Thoracic aorta (tissue), 2 donors: ENCODE measurements around the gene WDR20. TPM values are rescaled to one million over a fixed set of nuclear protein-coding genes. Genes with fewer than 3 reads are reported as not detected.
"Not testable (repeated sequence)": the region's sequence is repeated elsewhere in the genome, so short reads cannot be mapped to it uniquely, and the experiment has no call there.

ENCODE experiments used
- ATAC-seq: fragments of 150-250 bp; one replicate; pipeline ENCODE4 v1.8.0; 2017; ENCODE audit warnings: low read depth; ENCODE audit not compliant: insufficient number of reproducible peaks, low FRiP score
- DNase-seq: peaks from one replicate; pipeline ENCODE4 v3.0.0-alpha.2; 2020; ENCODE audit warnings: low spot score
- H3K27ac ChIP-seq, 2 donors: fragments of 200-600 bp; sonication (generic); 1 replicate in 1 of 2; 2 replicates in 1 of 2; pipeline ENCODE4 v1.5.1; 2016; ENCODE audit warnings: mild to moderate bottlenecking in 2 of 2, moderate library complexity in 2 of 2
- H3K27me3 ChIP-seq: fragments of 200-600 bp; sonication (generic); replicated peaks from 2 replicates; pipeline ENCODE4 v1.6.0; 2016; ENCODE audit warnings: mild to moderate bottlenecking; ENCODE audit not compliant: insufficient read depth
- H3K36me3 ChIP-seq: fragments of 200-600 bp; sonication (generic); one replicate; pipeline ENCODE4 v1.5.1; 2016
- H3K4me1 ChIP-seq, 2 donors: fragments of 200-600 bp; sonication (generic); 1 replicate in 1 of 2; 2 replicates in 1 of 2; pipeline versions ENCODE4 v1.5.1 to v1.6.0; 2016; ENCODE audit warnings: low read depth in 2 of 2, mild to moderate bottlenecking in 1 of 2; ENCODE audit not compliant: control insufficient read depth in 1 of 2
- H3K4me3 ChIP-seq: fragments of 200-600 bp; sonication (generic); 2 replicates; pipeline ENCODE4 v1.5.1; 2016; ENCODE audit warnings: mild to moderate bottlenecking
- H3K9me3 ChIP-seq: fragments of 200-600 bp; sonication (generic); 2 replicates; pipeline ENCODE4 v1.5.1; 2016
- total RNA-seq, 2 donors: library from RNA; depleted of rRNA; stranded (reverse); fragments of >200 nt; gene quantifications; one replicate each; pipeline versions ENCODE4 v1.1.0 to v1.2.3, GENCODE V29; 2016
- TF ChIP-seq, protein P1 (sequence below): fragments of 200-600 bp; sonication (generic); IDR thresholded peaks from one replicate; pipeline ENCODE4 v1.5.1; 2019; ENCODE audit warnings: antibody characterized with exemption

The WDR20 gene
- total RNA-seq, 2 donors from 2014 or later: 11.0 to 30.0 TPM

DNA sequence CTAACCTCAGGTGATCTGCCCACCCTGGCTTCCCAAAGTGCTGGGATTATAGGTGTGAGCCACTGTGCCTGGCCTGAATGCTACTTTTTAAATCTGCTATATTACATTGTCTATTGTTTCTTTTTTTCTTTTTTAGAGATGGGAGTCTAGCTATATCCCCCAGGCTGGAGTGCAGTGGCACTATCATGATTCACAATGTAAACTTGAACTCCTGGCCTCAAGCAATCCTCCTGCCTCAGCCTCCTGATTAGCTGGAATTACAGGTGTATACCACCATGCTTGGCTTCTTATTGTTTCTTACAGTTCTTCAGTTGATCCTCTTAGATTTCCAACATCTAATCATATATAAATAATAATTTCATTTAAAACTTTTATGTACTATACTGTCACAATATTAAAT is 15.3 kb upstream of the WDR20 start:
- H3K4me3 ChIP-seq: no peak overlapping the region

DNA sequence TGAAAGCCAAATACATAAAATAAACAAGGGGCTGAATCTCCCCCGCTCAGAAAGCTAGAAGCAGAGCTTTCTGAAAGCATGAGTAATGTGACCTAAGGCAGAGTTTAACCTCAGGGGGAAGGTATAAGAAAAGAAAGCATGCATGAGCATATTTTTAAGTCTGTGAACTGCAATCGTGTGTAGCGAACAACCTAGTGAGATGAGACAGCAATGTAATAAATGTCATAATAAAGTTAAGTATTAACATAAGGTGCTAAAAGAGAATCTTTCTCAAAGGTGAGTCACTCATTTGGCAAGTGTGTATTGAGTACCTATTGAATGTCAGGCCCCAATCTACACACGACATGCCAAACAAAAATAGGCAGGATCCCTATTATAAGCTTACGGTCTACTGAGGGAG is 14.2 kb upstream of the WDR20 start:
- H3K9me3 ChIP-seq: no peaks in the 10 kb centered on the region
- no peaks in the 10 kb centered on the region for H3K4me1 ChIP-seq
- DNase-seq: no peak
- H3K27me3 ChIP-seq: no peaks in the 10 kb centered on the region
- H3K36me3 ChIP-seq: no peaks in the 10 kb centered on the region
- no peak overlapping the region for H3K4me3 ChIP-seq
- no peak for ATAC-seq
- TF ChIP-seq, protein P1, sequence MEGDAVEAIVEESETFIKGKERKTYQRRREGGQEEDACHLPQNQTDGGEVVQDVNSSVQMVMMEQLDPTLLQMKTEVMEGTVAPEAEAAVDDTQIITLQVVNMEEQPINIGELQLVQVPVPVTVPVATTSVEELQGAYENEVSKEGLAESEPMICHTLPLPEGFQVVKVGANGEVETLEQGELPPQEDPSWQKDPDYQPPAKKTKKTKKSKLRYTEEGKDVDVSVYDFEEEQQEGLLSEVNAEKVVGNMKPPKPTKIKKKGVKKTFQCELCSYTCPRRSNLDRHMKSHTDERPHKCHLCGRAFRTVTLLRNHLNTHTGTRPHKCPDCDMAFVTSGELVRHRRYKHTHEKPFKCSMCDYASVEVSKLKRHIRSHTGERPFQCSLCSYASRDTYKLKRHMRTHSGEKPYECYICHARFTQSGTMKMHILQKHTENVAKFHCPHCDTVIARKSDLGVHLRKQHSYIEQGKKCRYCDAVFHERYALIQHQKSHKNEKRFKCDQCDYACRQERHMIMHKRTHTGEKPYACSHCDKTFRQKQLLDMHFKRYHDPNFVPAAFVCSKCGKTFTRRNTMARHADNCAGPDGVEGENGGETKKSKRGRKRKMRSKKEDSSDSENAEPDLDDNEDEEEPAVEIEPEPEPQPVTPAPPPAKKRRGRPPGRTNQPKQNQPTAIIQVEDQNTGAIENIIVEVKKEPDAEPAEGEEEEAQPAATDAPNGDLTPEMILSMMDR: no peak
- H3K27ac ChIP-seq: no peak overlapping the region

More for the DNA sequence above, 15.3 kb upstream of the WDR20 start:
- DNase-seq: no peak
- TF ChIP-seq, protein P1: no peak
- ATAC-seq: no peak
- H3K36me3 ChIP-seq: no peaks in the 10 kb centered on the region
- no peaks in the 10 kb centered on the region for H3K27me3 ChIP-seq
- no peak overlapping the region for H3K27ac ChIP-seq
- H3K9me3 ChIP-seq: no peaks in the 10 kb centered on the region
- no peaks in the 10 kb centered on the region for H3K4me1 ChIP-seq

DNA sequence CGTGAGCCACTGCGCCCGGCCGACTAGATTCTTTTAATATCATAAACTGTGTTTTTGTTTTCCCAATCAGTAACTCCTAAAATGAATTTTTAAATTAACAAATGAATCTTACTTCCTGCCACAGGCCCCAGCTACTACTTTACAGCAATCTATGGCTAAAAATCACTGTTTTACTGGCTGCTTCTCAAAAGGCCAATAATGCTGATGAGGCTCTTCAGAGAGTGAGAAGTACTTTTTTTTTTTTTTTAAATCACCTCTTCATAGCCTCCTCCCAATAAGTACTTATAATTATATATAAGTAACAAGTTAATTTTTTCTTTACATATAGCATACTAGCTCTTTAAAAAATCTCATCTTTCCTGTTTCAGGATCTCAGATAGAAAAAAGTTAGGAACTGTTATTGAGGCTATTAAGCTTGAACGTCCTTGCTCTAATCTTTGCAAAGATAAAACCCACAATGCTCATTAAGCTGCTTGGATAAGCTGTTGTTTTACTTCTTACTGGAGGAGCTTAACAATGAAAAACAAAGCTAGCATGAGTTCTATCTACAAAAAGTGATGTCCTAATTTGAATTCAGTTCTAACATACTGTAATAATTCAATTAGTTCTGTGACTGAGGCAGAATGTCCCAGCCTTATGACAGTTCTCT is 12.8 kb upstream of the WDR20 start:
- Histone ChIP-seq H3K27ac (no peak overlapping the region), H3K4me3 (no peak overlapping the region), H3K36me3 (no peaks in the 10 kb centered on the region), H3K9me3 (no peaks in the 10 kb centered on the region), H3K4me1 (no peaks in the 10 kb centered on the region), H3K27me3 (no peaks in the 10 kb centered on the region)
- DNase-seq (no peak), ATAC-seq (no peak)
- TF ChIP-seq, protein P1: no peak

GRCh38 chr14:102131741-102132140 is 8.0 kb upstream of the WDR20 start:
- Histone ChIP-seq H3K4me1 (no peaks in the 10 kb centered on the region), H3K9me3 (no peaks in the 10 kb centered on the region), H3K4me3 (no peak overlapping the region), H3K27ac (no peak overlapping the region), H3K36me3 (no peaks in the 10 kb centered on the region), H3K27me3 (no peaks in the 10 kb centered on the region)
- TF ChIP-seq, protein P1: no peak
- ATAC-seq: no peak
- DNase-seq: no peak

DNA sequence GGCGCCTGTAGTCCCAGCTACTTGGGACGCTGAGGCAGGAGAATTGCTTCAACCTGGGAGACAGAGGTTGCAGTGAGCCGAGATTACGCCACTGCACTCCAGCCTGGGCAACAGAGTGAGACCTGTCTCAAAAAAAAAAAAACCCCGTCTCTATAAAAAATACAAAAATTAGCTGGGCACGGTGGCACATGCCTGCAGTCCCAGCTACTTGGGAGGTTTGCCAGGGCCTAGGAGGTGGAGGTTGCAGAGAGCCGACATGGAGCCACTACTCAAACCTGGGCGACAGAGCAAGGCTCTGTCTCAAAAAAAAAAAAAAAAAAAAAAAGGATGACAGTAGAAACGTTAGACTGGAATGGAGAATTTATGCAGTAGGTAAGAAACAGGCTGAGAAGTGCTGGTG is 5.7 kb upstream of the WDR20 start:
- not testable (repeated sequence) for H3K27ac ChIP-seq, ATAC-seq, H3K36me3 ChIP-seq, H3K4me1 ChIP-seq, H3K4me3 ChIP-seq, H3K27me3 ChIP-seq, DNase-seq, H3K9me3 ChIP-seq

DNA sequence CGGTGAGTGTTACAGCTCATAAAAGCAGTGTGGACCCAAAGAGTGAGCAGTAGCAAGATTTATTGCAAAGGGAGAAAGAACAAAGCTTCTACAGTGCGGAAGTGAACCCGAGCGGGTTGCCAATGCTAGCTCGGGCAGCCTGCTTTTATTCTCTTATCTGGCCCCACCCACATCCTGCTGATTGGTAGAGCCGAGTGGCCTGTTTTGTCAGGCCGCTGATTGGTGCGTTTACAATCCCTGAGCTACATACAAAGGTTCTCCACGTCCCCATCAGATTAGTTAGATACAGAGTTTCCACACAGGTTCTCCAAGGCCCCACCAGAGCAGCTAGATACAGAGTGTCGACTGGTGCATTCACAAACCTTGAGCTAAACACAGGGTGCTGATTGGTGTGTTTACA is 5.0 kb upstream of the WDR20 start:
- H3K27me3 ChIP-seq, H3K9me3 ChIP-seq, H3K36me3 ChIP-seq, H3K4me1 ChIP-seq, DNase-seq, ATAC-seq, H3K27ac ChIP-seq, H3K4me3 ChIP-seq: not testable (repeated sequence)

- DNase-seq, H3K9me3 ChIP-seq, H3K27me3 ChIP-seq, ATAC-seq, H3K36me3 ChIP-seq, H3K4me1 ChIP-seq, H3K27ac ChIP-seq, H3K4me3 ChIP-seq: not testable (repeated sequence)
Measured at GRCh38 chr14:102135456-102135855, 4.2 kb upstream of the WDR20 start.
